Ishikawa (cell line): ENCODE data around the gene CDCP2.
A peak's percentile ranks its signal among the peaks of the same experiment; 100 is the strongest.

Source experiments
- CEBPB ChIP-seq: IDR thresholded peaks from 2 replicates; pipeline ENCODE4 v1.6.1; 2012
- CREB1 ChIP-seq: IDR thresholded peaks from 2 replicates; pipeline ENCODE4 v1.6.1; 2012; ENCODE audit warnings: low read depth
- EGR1 ChIP-seq: IDR thresholded peaks from 2 replicates; pipeline ENCODE4 v1.6.1; 2012
- EP300 ChIP-seq: IDR thresholded peaks from 2 replicates; pipeline ENCODE4 v1.6.1; 2012; ENCODE audit warnings: borderline replicate concordance
- FOXM1 ChIP-seq: IDR thresholded peaks from 2 replicates; pipeline ENCODE4 v1.6.1; 2012; ENCODE audit warnings: low read depth, borderline replicate concordance
- MAX ChIP-seq: IDR thresholded peaks from 2 replicates; pipeline ENCODE4 v1.6.1; 2012
- NFIC ChIP-seq: IDR thresholded peaks from 2 replicates; pipeline ENCODE4 v1.6.1; 2012
- RAD21 ChIP-seq: IDR thresholded peaks from 2 replicates; pipeline ENCODE4 v1.6.1; 2012; ENCODE audit warnings: low read depth
- REST ChIP-seq: IDR thresholded peaks from 2 replicates; pipeline ENCODE4 v1.6.1; 2012; ENCODE audit warnings: low read depth, mild to moderate bottlenecking
- TAF1 ChIP-seq: IDR thresholded peaks from 2 replicates; pipeline ENCODE4 v1.6.1; 2012; ENCODE audit warnings: low read depth, mild to moderate bottlenecking
- TCF12 ChIP-seq: IDR thresholded peaks from 2 replicates; pipeline ENCODE4 v1.6.1; 2012; ENCODE audit warnings: low read depth
- TEAD4 ChIP-seq: IDR thresholded peaks from 2 replicates; pipeline ENCODE4 v1.6.1; 2012
- USF1 ChIP-seq: IDR thresholded peaks from 2 replicates; pipeline ENCODE4 v1.6.1; 2012
- YY1 ChIP-seq: IDR thresholded peaks from 2 replicates; pipeline ENCODE4 v1.6.1; 2012; ENCODE audit warnings: low read depth
- ZBTB7A ChIP-seq: IDR thresholded peaks from 2 replicates; pipeline ENCODE4 v1.6.1; 2012; ENCODE audit warnings: low read depth

The CDCP2 gene

GRCh38 chr1:54152696-54153095 is at the start of gene CDCP2:
Gene CDCP2 (minus strand): TSS chr1:54153000. CDS start chr1:54152922, 78 bp downstream.
- TF ChIP-seq REST (no peak), YY1 (no peak), CREB1 (no peak), TCF12 (no peak), TAF1 (no peak), EP300 (no peak), TEAD4 (no peak), EGR1 (no peak), ZBTB7A (no peak), RAD21 (no peak), MAX (no peak), USF1 (no peak), NFIC (no peak), FOXM1 (no peak), CEBPB (no peak)

- TF ChIP-seq FOXM1, result no peak
- no peak for TF ChIP-seq EP300
- TF ChIP-seq TEAD4, result no peak
These were observed 47.8 kb upstream of the CDCP2 start for GRCh38 chr1:54200519-54200997.

- TF ChIP-seq TAF1 (peak; percentile 97), ZBTB7A (peak; percentile 45; the same call in 1 of the 2 replicates), EGR1 (no peak), USF1 (peak; percentile 90), REST (no peak), FOXM1 (no peak), YY1 (peak; percentile 98), MAX (no peak; the same call in none of the 2 replicates), NFIC (peak; percentile 52; the same call in 1 of the 2 replicates)
These were observed 47.1 kb upstream of the CDCP2 start, which contains the start of the genes CYB5RL and MRPL37 for GRCh38 chr1:54199765-54200518. Gene CYB5RL (minus strand): TSS chr1:54200030. CDS start chr1:54195616, 4,414 bp downstream. Gene MRPL37 (plus strand): TSS chr1:54200167. CDS start chr1:54200244, 77 bp downstream.

- 0 out of 2 replicates have a peak, but pooled peaks have one; percentile 1 for TF ChIP-seq MAX
- no peak for TF ChIP-seq TCF12
These were observed 46.5 kb upstream of the CDCP2 start for GRCh38 chr1:54199151-54199764.

- TF ChIP-seq EP300 (no peak), REST (no peak), FOXM1 (no peak), CREB1 (no peak), ZBTB7A (no peak), RAD21 (no peak), MAX (no peak), YY1 (no peak), TAF1 (no peak), NFIC (no peak), TCF12 (no peak), TEAD4 (no peak), CEBPB (no peak), EGR1 (no peak), USF1 (no peak)
These were observed 40.7 kb upstream of the CDCP2 start for GRCh38 chr1:54193453-54193852.
